ENCODE results near the gene SLC12A8. TPM values are rescaled to one million over a fixed set of nuclear protein-coding genes. Genes with fewer than 3 reads are reported as not detected.

Gene SLC12A8
- total RNA-seq, 1 donor from 2014 or later, result 49.5 TPM

GRCh38 chr3:125186800-125187598 is 25.5 kb downstream of the SLC12A8 start:
- no peak for DNase-seq (ENCODE audit: low spot score)

DNA sequence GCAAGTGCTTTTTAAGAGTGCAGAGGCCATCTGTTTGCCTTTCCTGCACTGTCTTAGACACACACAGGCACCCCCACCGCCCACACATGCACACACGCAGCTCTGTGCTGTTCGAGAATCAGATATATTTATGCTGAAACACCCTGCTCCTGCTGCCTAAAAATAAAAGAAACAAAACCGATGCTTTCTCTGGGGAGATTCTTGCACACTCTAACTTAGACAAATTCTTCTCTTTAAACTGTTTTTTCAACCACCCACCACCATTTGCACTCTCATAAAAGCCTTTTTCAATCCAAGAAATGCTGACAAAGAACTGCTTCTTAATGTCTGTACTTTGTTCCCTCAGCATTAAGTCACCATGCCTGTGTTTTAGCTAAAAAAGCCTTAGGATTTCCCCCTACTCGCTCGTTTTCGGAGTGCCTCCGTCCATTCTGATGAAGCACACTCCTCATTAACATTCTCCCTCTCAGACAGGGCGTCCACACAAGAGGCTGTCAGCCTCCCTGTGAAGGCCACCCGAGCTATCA is 26.2 kb downstream of the SLC12A8 start:
- no peak for DNase-seq (ENCODE audit: low spot score)

GRCh38 chr3:125185805-125186204 is 26.7 kb downstream of the SLC12A8 start:
- no peak for DNase-seq (ENCODE audit: low spot score)

- DNase-seq (ENCODE audit: low spot score), result no peak
Observed at GRCh38 chr3:125179884-125180240, 32.7 kb downstream of the SLC12A8 start.

DNA sequence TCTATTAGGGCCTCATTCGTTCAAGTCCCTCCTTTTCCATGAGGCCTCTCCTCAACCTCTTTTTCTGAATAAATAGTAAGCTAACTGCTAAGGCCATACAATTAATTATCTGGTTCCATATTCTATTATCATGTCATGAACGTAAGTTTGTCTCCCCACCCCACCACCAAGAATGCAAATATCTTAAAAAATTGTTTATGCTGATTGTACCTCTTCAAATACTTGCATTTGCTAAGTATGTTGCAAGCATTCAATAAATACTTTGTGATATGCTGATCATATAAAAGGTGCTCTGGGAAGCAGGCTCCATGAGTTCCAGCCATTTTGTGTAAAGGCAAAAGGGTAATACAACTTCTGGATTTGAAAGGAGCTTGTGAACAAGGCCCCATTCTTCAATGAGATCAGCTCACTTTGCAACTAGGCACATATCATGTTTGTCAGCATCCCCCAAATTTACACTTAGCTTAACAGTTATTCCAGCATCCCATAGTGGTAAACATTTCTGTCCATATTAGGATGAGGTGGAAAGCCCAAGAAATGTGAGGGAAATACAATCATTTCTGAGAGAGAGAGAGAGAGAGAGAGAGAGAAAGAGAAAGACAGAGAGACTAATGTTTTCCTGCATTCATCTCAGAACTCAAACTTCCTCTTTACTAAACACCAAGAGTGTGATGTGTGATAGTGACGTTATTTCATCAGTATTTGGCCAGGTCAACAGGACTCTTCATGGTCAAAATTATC is 33.2 kb downstream of the SLC12A8 start:
- no peak for DNase-seq (ENCODE audit: low spot score)

DNA sequence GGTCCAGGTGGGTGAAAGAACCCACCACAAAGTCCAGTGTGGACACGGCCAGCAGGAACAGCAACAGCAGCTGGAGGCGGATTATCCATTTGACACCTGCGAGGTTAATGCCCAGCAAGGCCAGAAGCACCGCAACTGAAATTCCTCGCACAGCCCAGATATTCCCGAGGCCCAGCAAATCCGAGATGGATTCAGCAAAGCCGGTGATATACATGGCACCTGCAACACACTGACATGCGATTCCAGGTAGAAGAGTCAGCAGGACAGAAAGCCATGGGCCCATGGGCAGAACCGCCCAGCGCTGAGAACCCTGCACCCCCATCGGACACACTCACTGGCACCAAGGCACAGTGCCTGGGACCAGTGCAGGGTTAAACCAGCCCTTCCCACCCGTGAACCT is 34.8 kb downstream of the SLC12A8 start:
- DNase-seq (ENCODE audit: low spot score), result no peak

- DNase-seq (ENCODE audit: low spot score), result no peak
Observed at GRCh38 chr3:125175295-125176078, 37.1 kb downstream of the SLC12A8 start.

DNA sequence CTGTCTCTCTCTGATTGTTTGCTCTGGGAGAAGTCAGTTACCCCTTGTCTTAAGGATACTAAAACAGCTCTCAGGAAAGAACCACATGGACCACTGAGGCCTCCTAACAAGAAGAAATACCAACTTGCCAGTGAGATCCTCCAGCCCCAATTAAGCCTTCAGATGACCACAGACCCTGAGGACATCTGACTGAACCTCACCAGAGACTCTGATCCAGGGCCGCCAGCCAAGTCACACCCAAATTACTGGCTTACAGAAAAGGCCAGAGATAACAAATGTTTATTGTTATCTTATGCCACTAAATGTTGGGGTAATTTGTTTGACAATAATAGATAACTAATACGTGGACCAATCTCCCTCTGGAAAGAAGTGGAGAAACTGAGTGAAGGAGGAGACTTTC is 40.2 kb downstream of the SLC12A8 start:
- no peak for DNase-seq (ENCODE audit: low spot score)

DNA sequence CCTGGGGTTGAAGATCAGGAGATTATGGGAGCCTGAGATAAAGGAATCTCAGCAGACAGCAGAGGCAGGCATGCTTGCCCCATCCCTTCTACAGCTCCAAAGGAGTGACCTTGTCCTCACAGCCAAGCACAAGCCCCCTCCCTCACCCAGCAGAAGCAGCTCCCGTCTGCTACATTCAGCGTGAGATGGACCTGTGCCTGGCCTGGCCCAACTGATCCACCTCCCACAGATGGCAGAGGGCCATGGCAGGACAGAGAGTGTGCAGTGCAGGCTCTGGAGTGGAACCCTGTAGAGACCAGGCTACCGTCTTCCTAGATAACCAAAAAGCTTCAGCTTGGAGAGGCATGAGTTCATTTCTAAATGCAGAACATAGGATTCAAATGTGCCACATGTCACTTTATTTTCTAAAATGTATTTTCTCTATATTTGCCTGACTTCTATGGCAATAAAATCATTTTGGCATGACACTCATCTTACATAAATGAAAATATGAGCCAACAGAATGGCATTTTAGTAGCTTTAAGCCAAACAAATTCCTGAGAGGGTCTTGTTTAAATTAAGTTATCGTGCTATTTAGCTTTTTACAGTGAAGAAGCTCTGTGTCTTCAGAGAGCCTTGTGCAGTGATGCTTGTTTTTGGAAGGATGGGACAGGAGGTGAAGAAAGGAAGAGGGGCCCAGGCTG is 43.7 kb downstream of the SLC12A8 start:
- DNase-seq (ENCODE audit: low spot score), result no peak

DNA sequence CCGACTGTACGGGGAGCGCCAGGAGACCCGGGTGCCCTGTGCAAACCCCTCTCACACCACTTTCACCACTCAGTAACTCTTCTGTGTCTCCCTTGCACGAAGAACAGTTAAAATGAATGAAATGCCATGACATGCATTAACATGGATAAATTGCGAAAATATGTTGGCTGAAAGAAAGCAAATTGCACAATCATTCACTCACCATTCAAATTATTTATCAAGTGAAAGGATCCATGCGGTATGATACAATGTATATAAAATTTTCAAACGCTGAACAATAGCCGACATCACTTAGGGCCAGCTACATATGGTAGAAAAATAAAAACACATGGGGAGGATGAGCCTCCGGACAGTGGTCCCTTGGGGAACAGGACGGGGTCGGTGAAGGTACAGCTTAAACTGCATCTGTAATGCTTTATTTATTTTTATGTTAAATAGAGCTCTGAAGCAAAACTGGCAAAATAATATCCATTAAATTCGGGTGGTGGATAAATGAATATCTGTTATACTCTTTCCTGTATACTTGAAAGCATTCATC is 45.9 kb downstream of the SLC12A8 start:
- no peak for DNase-seq (ENCODE audit: low spot score)

- DNase-seq (ENCODE audit: low spot score), result no peak
Observed at GRCh38 chr3:125165948-125166553, 46.5 kb downstream of the SLC12A8 start.

GRCh38 chr3:125165189-125165947 is 47.2 kb downstream of the SLC12A8 start:
- peak; percentile 47 for DNase-seq (ENCODE audit: low spot score)

- peak; percentile 56 for DNase-seq (ENCODE audit: low spot score)
Observed at GRCh38 chr3:125163739-125164601, 48.6 kb downstream of the SLC12A8 start.

DNA sequence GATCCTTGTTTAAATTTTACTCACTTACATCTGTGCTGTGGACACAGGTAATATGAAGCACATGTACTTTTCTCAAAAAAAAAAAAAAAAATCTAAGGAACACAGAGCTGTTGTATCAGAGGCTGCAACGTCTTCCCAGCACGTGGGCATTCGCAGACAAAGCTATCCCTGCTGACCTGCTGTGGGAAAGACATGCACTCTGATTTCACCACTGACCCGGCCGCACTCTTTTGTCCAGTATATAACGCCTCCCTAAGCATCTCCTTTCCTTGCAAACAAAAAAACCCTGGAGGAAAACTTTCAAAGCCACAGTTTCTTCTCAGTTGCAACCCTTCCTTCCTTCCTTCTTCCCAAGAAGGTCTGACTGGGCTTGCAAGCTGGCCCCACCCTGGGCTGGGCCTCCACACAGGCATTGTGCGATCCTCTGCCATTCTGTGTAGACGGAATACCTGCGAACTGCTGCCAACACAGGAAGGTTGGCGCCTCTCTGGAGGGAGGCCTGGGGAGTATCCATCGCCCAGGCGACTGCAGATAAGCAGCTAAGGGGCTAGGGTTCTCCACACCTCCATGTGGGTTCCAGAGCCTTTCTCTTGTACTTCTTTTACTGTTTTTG is 50.8 kb downstream of the SLC12A8 start:
- peak; percentile 60 for DNase-seq (ENCODE audit: low spot score)

DNA sequence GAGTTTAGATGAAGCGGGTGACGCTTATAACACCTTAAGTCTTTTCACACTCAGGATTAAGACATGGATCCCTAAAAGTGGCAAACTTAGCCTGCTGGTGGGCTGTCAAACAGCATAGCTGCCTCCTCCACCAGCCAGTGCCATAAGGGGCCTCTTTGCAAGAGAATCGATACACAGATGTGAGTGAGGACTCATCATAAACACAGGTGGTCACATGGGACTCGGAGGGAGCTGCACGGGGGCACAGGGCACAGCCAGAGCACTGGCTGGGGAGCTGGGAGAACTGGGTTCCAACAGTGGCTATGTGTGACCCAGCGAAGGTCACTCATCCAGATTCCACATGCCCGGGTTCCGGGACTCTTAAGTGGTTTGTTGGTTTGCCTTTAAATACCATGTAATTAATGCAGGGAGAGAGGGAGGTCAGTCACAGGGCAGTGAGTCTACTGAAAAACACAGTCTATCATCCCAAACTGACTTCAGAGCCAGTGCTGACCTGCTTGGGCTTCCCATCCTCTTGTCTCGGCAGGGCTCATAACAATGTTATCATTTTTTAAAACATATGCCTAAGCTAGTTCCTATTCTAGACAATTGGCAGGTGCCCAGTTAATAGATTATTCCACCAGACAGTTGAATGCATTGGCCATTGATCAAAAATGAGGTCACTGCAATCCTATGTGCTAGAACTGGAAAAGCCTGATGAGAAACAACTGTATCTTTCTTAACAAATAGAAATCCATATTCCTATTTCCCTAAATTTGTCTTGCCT is 51.8 kb downstream of the SLC12A8 start:
- peak; percentile 71 for DNase-seq (ENCODE audit: low spot score)

DNA sequence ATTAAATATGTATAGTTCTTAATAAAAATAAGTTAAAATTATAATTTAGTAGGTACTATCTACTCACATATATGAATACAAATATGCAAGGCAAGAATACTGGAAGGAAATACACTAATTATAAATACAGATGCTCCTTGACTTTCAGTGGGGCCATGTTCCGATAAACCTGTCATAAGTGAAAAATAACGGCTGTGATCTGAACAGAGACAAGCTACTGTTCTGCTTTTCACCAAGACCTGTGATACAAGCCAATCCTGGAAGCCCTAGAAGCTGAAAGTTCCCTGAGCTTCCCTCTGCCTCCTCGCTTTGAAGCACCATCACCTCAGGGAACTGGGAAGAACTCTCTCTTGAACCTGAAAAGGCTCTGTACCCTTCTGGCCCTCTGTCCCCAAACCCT is 55.4 kb downstream of the SLC12A8 start:
- DNase-seq (ENCODE audit: low spot score), result no peak

DNA sequence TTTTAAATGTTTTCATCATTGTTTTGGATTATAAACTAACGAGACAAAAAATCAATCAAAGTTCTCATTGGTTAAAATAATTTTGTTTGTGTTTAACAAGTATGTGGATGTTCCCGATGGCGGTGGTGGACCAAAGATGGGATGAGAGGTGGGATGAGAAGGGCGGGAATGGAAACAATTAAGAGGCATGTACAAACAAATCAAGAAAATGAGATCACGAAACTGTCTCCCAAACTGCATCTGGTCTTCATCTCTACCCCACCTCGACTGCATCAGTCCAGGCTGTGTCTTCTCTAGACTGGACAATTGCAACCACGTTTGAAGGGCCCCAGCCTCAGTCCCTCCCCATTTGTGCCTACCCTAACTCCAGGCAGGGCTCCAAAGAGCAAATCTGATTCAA is 56.1 kb downstream of the SLC12A8 start:
- no peak for DNase-seq (ENCODE audit: low spot score)

- DNase-seq (ENCODE audit: low spot score), result no peak
Observed at GRCh38 chr3:125154800-125155269, 57.7 kb downstream of the SLC12A8 start.
